Endometrial microvascular endothelial cells (primary cell): ENCODE measurements around the gene GNAI2. TPM values are rescaled to one million over a fixed set of nuclear protein-coding genes. Genes with fewer than 3 reads are reported as not detected.
"Not testable (repeated sequence)": the region's sequence is repeated elsewhere in the genome, so short reads cannot be mapped to it uniquely, and the experiment has no call there.

Experiments
- in situ Hi-C: cut with HindIII; loops from 2 replicates; pipeline ENCODE4 v1.10.0; 2017; ENCODE audit warnings: low sequenced_read_pairs, low pct_unique_long_range_greater_than_20kb; ENCODE audit errors: inconsistent ontology term
- total RNA-seq: library from RNA; depleted of rRNA; stranded (reverse); fragments of >200 nt; gene quantifications from one replicate; pipeline ENCODE4 v1.2.3, GENCODE V29; 2015; ENCODE audit errors: inconsistent ontology term

The GNAI2 gene
- total RNA-seq, 1 donor from 2014 or later: 611 TPM

DNA sequence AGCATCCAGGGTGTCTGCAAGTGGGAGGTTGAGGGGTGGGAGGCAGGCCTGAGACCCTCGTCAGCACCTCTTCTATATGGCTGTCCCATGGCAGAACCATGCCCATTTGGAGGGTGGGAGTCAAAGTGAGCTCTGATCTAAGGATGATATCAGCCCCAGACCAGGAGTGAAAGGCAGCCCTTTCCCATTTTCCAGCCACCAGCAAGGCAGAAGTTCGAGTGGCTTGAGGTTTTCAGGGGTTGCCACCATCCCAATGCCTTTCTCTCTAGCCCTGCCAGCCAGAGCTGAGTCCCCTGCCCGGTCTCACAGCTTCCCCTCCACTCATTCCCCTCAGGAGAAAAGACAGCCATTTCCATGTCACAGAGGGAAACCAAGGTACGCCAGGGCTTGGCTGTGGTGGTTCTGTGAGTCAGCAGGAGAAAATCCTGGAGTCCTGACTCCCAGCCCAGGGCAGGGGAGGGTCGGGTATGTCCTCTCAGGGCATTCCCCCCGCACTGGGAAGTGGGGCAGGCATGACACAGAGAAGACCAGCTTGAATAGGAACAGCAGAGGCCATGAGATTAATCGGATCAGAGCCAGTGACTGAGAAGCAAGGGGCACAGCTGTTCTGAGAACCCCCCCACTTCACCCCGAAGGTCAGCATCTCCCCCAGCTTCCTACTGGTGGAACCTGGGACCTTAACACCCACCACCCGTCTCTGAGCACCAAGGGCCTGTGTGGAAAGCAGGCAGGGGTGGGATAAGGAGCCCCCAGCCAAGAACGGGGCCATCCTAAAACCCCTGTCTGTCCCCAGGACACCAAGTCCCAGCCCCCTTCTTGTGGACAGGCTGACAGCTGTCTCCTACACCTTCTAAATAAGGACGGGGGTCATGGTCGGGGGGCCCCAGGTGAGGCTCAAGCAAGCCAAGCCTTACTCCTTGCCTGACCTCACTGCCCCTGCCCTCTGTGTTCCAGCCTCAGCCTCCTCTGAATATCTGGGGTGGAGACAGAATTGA lies 31.9 kb upstream of the GNAI2 start:
- in situ Hi-C loops: no loop called here

DNA sequence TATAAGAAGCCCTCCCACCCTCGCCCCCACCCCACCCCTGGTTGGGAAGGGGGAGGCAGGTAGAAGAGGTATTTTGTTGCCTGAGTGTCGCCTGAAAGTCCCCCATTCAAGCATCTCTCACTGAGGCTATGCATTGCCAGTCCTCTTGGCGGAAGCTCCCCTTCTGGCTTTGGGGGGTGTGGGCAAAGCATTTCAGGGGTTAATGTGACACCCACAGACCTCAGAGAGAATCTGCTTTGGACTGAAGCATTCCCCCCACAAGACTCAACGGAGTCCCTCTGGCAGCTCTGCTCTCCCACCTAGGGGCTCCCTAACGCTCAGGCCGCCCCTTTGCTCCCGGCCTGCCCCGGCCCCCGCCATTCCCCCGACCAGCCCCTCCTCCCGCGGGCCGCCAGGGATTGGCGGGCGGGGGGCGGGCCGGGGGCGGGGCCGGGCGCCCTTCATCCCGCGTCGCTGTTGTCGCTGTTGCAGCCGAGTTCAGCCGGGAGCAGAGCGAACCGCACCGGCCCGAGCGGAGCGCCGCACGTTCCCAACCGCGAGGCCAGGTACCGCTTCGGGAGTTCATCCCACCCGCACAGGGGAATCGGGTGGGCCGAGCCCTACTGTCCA lies 31.1 kb upstream of the GNAI2 start, which contains the start of gene SLC38A3:
SLC38A3 (plus strand) TSS at position 468 of the 609 bp plus-strand sequence. CDS start 8,929 bp downstream, outside the sequence.
- in situ Hi-C loops: no loop called here

- in situ Hi-C loops: no loop called here
Observed at GRCh38 chr3:50205413-50206276, 30.4 kb upstream of the GNAI2 start.

GRCh38 chr3:50207359-50208042 lies 28.5 kb upstream of the GNAI2 start:
- in situ Hi-C loops: no loop called here

GRCh38 chr3:50208677-50209344 lies 27.2 kb upstream of the GNAI2 start:
- in situ Hi-C loops: no loop called here

GRCh38 chr3:50210176-50210509 lies 25.9 kb upstream of the GNAI2 start:
- in situ Hi-C loops: no loop called here

- in situ Hi-C loops: no loop called here
Observed at GRCh38 chr3:50210510-50211367, 25.3 kb upstream of the GNAI2 start.

DNA sequence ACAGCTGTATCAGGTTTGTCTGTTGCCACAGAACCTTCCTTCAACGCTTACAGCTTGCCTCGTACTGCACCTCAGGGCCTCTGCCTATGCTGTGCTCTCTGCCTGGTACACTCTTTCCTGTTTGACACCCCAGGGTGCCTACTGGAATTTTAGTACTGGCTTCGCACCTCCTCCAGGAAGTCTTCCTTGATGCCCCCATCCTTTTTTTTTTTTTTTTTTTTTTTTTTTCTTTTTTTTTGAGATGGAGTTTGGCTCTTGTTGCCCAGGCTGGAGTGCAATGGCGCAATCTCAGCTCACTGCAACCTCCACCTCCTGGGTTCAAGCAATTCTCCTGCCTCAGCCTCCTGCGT lies 24.7 kb upstream of the GNAI2 start:
- in situ Hi-C loops: not testable (repeated sequence)

DNA sequence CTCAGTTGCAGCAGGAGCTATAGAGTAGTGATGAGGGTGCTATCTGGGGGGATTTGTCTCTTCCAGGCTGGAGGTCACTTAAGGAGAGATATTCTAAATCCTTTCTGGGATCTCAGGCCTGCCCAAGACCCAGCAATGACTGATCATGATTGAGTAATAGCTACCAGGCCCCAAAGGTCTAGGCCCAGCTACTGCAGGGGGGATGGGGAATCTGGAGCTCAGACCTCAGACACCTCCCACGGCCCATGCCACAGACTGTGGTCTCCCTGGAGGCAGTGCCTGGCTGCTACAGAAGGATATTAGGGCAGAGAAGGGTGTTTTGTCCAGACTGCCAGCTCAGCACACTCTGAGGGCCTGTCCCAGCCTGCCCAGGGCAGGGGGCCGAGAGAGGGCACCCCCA lies 24.1 kb upstream of the GNAI2 start:
- in situ Hi-C loops: no loop called here

- in situ Hi-C loops: no loop called here
Observed at GRCh38 chr3:50212502-50212901, 23.5 kb upstream of the GNAI2 start.

- in situ Hi-C loops: no loop called here
Observed at GRCh38 chr3:50212971-50213370, 23.0 kb upstream of the GNAI2 start.

DNA sequence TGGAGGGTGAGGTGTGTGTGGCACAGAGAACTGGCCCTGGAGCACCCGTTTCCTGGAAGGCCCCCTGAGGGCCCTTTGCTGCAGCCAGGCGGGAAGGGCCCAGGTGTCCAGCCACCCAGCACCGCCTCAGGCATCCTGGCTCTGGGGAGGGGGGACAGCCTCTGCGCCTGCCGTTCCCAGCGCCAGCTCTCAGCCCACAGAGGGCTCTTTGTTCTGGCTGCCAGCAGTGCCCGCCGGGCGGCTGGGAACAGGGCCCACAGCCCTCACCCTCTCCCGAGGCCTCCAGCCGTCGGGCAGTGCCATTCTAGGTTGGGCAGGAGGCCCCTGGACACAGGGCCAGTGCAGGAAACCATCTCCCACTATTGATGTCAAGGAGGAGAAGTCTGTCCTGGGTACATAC lies 22.6 kb upstream of the GNAI2 start:
- in situ Hi-C loops: no loop called here

- in situ Hi-C loops: no loop called here
Observed at GRCh38 chr3:50214824-50215223, 21.2 kb upstream of the GNAI2 start.

DNA sequence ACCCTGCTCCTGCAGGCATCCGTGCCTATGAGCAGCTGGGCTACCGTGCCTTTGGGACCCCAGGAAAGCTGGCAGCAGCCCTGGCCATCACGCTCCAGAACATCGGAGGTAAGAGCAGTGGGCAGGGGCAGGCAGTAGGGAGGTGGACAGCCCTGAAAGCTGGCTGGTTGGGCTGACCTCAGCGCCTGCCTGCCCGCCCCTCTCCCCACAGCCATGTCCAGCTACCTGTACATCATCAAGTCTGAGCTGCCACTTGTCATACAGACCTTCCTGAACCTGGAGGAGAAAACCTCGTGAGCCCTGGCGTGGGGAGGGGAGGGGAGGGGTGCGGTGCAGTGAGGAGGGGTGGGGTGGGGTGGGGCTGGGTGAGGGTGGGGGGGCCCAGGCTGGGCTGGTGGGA lies 20.5 kb upstream of the GNAI2 start:
- in situ Hi-C loops: no loop called here

DNA sequence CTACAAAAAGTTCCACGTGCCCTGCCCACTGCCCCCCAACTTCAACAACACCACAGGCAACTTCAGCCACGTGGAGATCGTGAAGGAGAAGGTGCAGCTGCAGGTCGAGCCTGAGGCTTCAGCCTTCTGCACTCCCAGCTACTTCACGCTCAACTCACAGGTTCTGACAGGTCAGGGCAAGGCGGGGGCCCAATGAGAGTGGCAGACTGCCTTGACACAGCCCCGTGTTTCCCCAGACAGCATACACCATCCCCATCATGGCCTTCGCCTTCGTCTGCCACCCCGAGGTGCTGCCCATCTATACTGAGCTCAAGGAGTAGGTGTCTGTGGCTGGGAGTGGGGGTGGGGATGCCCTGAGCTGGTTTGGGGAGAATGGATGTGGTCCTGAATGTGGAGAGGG lies 18.3 kb upstream of the GNAI2 start:
- in situ Hi-C loops: no loop called here

- in situ Hi-C loops: no loop called here
Observed at GRCh38 chr3:50218448-50218847, 17.6 kb upstream of the GNAI2 start.

GRCh38 chr3:50219285-50219684 lies 16.7 kb upstream of the GNAI2 start:
- in situ Hi-C loops: no loop called here

GRCh38 chr3:50220109-50220508 lies 15.9 kb upstream of the GNAI2 start:
- in situ Hi-C loops: no loop called here
